HepG2 (cell line): ENCODE results near the gene CFAP73. TPM values are rescaled to one million over a fixed set of nuclear protein-coding genes. Genes with fewer than 3 reads are reported as not detected.

ENCODE experiments used
- ATAC-seq: fragments of 200-7000 bp; cut with Tn5 transposase; 3 replicates; pipeline ENCODE4 v1.9.1; 2020; ENCODE audit warnings: mild to moderate bottlenecking, moderate library complexity
- BruUV-seq: library from RNA; stranded (reverse); fragments of 400-500 nt; replicated peaks from 2 replicates; lab custom pipeline; 2021; lab: Mats Ljungman, UMichigan
- CTCF ChIA-PET: fragments of 300-600 bp; formaldehyde crosslinking; extraction: SDS; loops from one replicate; lab custom pipeline; 2021; ENCODE audit warnings: low total read pairs, inconsistent platforms, low intra/inter-chr PET ratio; lab: Yijun Ruan, JAX
- POLR2A ChIA-PET: fragments of 350-600 bp; sonication (Branson Sonifier 250); formaldehyde crosslinking; loops from one replicate; lab custom pipeline; 2020; ENCODE audit warnings: antibody characterized with exemption, inconsistent platforms; lab: Yijun Ruan, JAX
- DNase-seq: peaks from one replicate; pipeline ENCODE4 v3.0.0-alpha.2; 2015; ENCODE audit warnings: low spot score
- FAIRE-seq: peaks from 3 replicates; lab custom pipeline; 2011; peaks lifted over from hg19 to GRCh38; lab: Jason Lieb, UNC
- H2AFZ ChIP-seq: one replicate; pipeline ENCODE4 v1.6.1; 2011; ENCODE audit warnings: low read length, inconsistent platforms
- H3K27ac ChIP-seq: fragments of 300-600 bp; 3 replicates; pipeline ENCODE4 v1.8.0; 2011; ENCODE audit warnings: mixed run types, mild to moderate bottlenecking, mixed read lengths, low read length, inconsistent platforms; ENCODE audit not compliant: insufficient read depth; ENCODE audit errors: extremely low read length
- H3K27me3 ChIP-seq, 2 experiments: fragments of 200-600 bp in 1 of 2; 2 replicates in 1 of 2; 3 replicates in 1 of 2; pipeline versions ENCODE4 v1.6.0 to v1.8.0; 2011; ENCODE audit warnings: low read length in 2 of 2, mild to moderate bottlenecking in 2 of 2, moderate library complexity in 2 of 2, inconsistent platforms in 1 of 2; ENCODE audit not compliant: insufficient read depth in 2 of 2, control insufficient read depth in 1 of 2
- H3K36me3 ChIP-seq, 2 experiments: fragments of 200-600 bp in 1 of 2; replicated peaks in 1 of 2; 2 replicates in 1 of 2; 3 replicates in 1 of 2; pipeline versions ENCODE4 v1.5.1 to v1.8.0; 2011; ENCODE audit warnings: low read length in 2 of 2, inconsistent platforms in 1 of 2; ENCODE audit not compliant: insufficient read depth in 2 of 2, control insufficient read depth in 1 of 2
- H3K4me1 ChIP-seq: 2 replicates; pipeline ENCODE4 v1.5.1; 2012; ENCODE audit warnings: low read length, inconsistent platforms; ENCODE audit not compliant: insufficient read depth
- H3K4me2 ChIP-seq: 2 replicates; pipeline ENCODE4 v1.6.0; 2011; ENCODE audit warnings: low read depth, low read length, inconsistent platforms
- H3K4me3 ChIP-seq, 3 experiments: fragments of 200-600 bp in 1 of 3; sonication (generic), shearing (Covaris generic) in 1 of 3; replicated peaks in 1 of 3; 2 replicates each; pipeline ENCODE4 v1.5.1; 2011 to 2016; ENCODE audit warnings: low read length in 3 of 3, inconsistent platforms in 2 of 3, low read depth in 2 of 3, mild to moderate bottlenecking in 2 of 3, control low read depth in 1 of 3, mixed read lengths in 1 of 3; ENCODE audit not compliant: insufficient read depth in 1 of 3
- H3K79me2 ChIP-seq: one replicate; pipeline ENCODE4 v1.6.1; 2011; ENCODE audit warnings: low read length, inconsistent platforms; ENCODE audit not compliant: insufficient read depth
- H3K9ac ChIP-seq: 2 replicates; pipeline ENCODE4 v1.6.0; 2011; ENCODE audit warnings: mild to moderate bottlenecking, low read depth, low read length, inconsistent platforms; ENCODE audit not compliant: insufficient read depth
- H3K9me3 ChIP-seq: 2 replicates; pipeline ENCODE4 v1.5.1; 2012; ENCODE audit warnings: mild to moderate bottlenecking, low read length
- H4K20me1 ChIP-seq: 2 replicates; pipeline ENCODE4 v1.6.0; 2011; ENCODE audit warnings: inconsistent platforms, mild to moderate bottlenecking, low read length, moderate library complexity; ENCODE audit not compliant: insufficient read depth
- CEBPB ChIP-seq: IDR thresholded peaks from 2 replicates; pipeline ENCODE4 v1.6.1; 2011; ENCODE audit warnings: low read depth, low read length, improper control_type of control experiment, borderline replicate concordance
- DNMT1 ChIP-seq: sonication (generic); formaldehyde crosslinking; IDR thresholded peaks from 2 replicates; pipeline ENCODE4 v1.5.1; 2020; ENCODE audit warnings: mild to moderate bottlenecking, missing genetic modification reagents
- MIER3 ChIP-seq: IDR thresholded peaks from 2 replicates; pipeline ENCODE4 v1.6.1; 2016; ENCODE audit warnings: missing compliant biosample characterization, borderline replicate concordance
- MLLT10 ChIP-seq: sonication (generic); formaldehyde crosslinking; IDR thresholded peaks from 2 replicates; pipeline ENCODE4 v1.4.0; 2020; ENCODE audit warnings: missing genetic modification reagents
- NCOA2 ChIP-seq: sonication (generic); formaldehyde crosslinking; IDR thresholded peaks from 2 replicates; pipeline ENCODE4 v1.8.0; 2022; ENCODE audit warnings: inconsistent platforms
- RAD51 ChIP-seq: fragments of 450-650 bp; IDR thresholded peaks from 2 replicates; pipeline ENCODE4 v1.6.1; 2016; ENCODE audit warnings: borderline replicate concordance
- RXRA ChIP-seq: sonication (generic); formaldehyde crosslinking; IDR thresholded peaks from 2 replicates; pipeline ENCODE4 v1.5.1; 2020; ENCODE audit warnings: missing genetic modification reagents
- ZNF431 ChIP-seq: sonication (generic); formaldehyde crosslinking; IDR thresholded peaks from 2 replicates; pipeline ENCODE4 v1.9.0; 2022; ENCODE audit warnings: missing genetic modification reagents, low read depth, mild to moderate bottlenecking, borderline replicate concordance
- ZNF629 ChIP-seq: sonication (generic); formaldehyde crosslinking; conservative IDR thresholded peaks from 2 replicates; pipeline ENCODE4 v1.5.0; 2020; ENCODE audit warnings: missing genetic modification reagents
- WGBS: methylation state at CpG from one replicate; pipeline ENCODE4 v1.1.6; 2017; ENCODE audit warnings: low lambda C conversion rate; 5-methylcytosine and 5-hydroxymethylcytosine counted together
- in situ Hi-C: cut with HindIII; loops from 2 replicates; pipeline ENCODE4 v1.10.0; 2017; ENCODE audit warnings: low pct_unique_long_range_greater_than_20kb; ENCODE audit not compliant: extremely low pct_ligation_motif_present
- intact Hi-C: fragments of 100-400 bp; cut with micrococcal nuclease; formaldehyde crosslinking; loops from one replicate; pipeline ENCODE4 v1.10.0; 2022; ENCODE audit not compliant: unreplicated experiment
- polyA plus RNA-seq, 8 experiments: library from polyadenylated mRNA; depleted of rRNA in 3 of 8; stranded (reverse) in 7 of 8; unstranded in 1 of 8; fragments of >200 nt; fragmentation: Illumina TruSeq in 4 of 8; extraction: Trizol in 4 of 8; gene quantifications; 2 replicates each; pipeline versions ENCODE4 v1.2.1 to v1.2.3, GENCODE V29; 2011 to 2016; ENCODE audit warnings: low read depth in 4 of 8, missing spikeins in 1 of 8, mixed read lengths in 1 of 8; ENCODE audit not compliant: insufficient read depth in 1 of 8
- total RNA-seq, 5 experiments: library from RNA; depleted of rRNA; stranded (reverse); fragments of >200 nt; fragmentation: Illumina TruSeq; extraction: Trizol; gene quantifications; 2 replicates each; pipeline ENCODE4 v1.2.3, GENCODE V29; 2016; ENCODE audit warnings: low read depth in 1 of 5
- TF ChIP-seq, protein P1 (sequence below), 2 experiments: sonication (generic) in 1 of 2; formaldehyde crosslinking in 1 of 2; IDR thresholded peaks; 2 replicates each; pipeline versions ENCODE4 v1.4.0 to v1.6.1; 2016 to 2020; ENCODE audit warnings: borderline replicate concordance in 1 of 2, low read depth in 1 of 2, mild to moderate bottlenecking in 1 of 2, missing genetic modification reagents in 1 of 2

The CFAP73 gene
- total and polyA plus RNA-seq, 2 of the 13 experiments (the other 11 are each of a cell fraction or from before 2014, with no cell fraction given) = not detected

GRCh38 chr12:113136990-113137511 is 12.5 kb upstream of the CFAP73 start:
- H3K27me3 ChIP-seq = peaks cover 1 to 2% of the 10 kb centered on the region in 2 experiments; a peak in 2 of 5 replicates
- no peak overlapping the region for H2AFZ ChIP-seq
- H3K4me3 ChIP-seq = no peak overlapping the region
- peaks cover 5% of the 10 kb centered on the region for H3K4me1 ChIP-seq
- ChIA-PET CTCF (no interaction called here), POLR2A (no interaction called here)
- H3K9ac ChIP-seq = no peak overlapping the region
- 30% methylated on average over 6 of the region's 6 CpGs for WGBS
- no TSS peak for BruUV-seq
- no peaks in the 10 kb centered on the region for H4K20me1 ChIP-seq
- no peak for DNase-seq
- H3K79me2 ChIP-seq = no peaks in the 10 kb centered on the region
- in situ Hi-C loops = no loop called here
- no peaks in the 10 kb centered on the region for H3K9me3 ChIP-seq
- no peak for ATAC-seq
- no peak for FAIRE-seq
- H3K36me3 ChIP-seq = no peaks in the 10 kb centered on the region
- no peak overlapping the region for H3K27ac ChIP-seq
- H3K4me2 ChIP-seq = no peak overlapping the region
- intact Hi-C loops = no loop called here
- TF ChIP-seq RXRA (CRISPR knock-in tag) = no peak
- TF ChIP-seq NCOA2 = no peak
- peak; percentile 32; the same call in 1 of the 2 replicates for TF ChIP-seq CEBPB
- TF ChIP-seq ZNF431 (CRISPR knock-in tag) = no peak
- TF ChIP-seq ZNF629 = peak; percentile 49
- no peak for TF ChIP-seq RAD51
- no peak for TF ChIP-seq MIER3
- TF ChIP-seq, protein P1, sequence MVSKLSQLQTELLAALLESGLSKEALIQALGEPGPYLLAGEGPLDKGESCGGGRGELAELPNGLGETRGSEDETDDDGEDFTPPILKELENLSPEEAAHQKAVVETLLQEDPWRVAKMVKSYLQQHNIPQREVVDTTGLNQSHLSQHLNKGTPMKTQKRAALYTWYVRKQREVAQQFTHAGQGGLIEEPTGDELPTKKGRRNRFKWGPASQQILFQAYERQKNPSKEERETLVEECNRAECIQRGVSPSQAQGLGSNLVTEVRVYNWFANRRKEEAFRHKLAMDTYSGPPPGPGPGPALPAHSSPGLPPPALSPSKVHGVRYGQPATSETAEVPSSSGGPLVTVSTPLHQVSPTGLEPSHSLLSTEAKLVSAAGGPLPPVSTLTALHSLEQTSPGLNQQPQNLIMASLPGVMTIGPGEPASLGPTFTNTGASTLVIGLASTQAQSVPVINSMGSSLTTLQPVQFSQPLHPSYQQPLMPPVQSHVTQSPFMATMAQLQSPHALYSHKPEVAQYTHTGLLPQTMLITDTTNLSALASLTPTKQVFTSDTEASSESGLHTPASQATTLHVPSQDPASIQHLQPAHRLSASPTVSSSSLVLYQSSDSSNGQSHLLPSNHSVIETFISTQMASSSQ (IDR thresholded peaks at IDR 0.05; ENCODE audit: low read depth) = no peak
- TF ChIP-seq, protein P1 (CRISPR knock-in tag; IDR thresholded peaks at IDR 0.05; ENCODE audit: borderline replicate concordance) = no peak
- no peak for TF ChIP-seq DNMT1 (CRISPR knock-in tag)
- no peak for TF ChIP-seq MLLT10 (CRISPR knock-in tag)
